Thyroid gland (tissue), 4 donors: ENCODE results near the gene GOLPH3L. TPM values are rescaled to one million over a fixed set of nuclear protein-coding genes. Genes with fewer than 3 reads are reported as not detected.
"Not testable (repeated sequence)": the region's sequence is repeated elsewhere in the genome, so short reads cannot be mapped to it uniquely, and the experiment has no call there.

Experiments used
- DNase-seq, 2 donors: peaks; one replicate each; pipeline ENCODE4 v3.0.0-alpha.2; 2019
- H3K27ac ChIP-seq, 3 donors: fragments of 200-600 bp; sonication (generic); 1 replicate in 2 of 3; 2 replicates in 1 of 3; pipeline ENCODE4 v1.5.1; 2016 to 2019; ENCODE audit warnings: mild to moderate bottlenecking in 1 of 3, moderate library complexity in 1 of 3
- H3K27me3 ChIP-seq: fragments of 200-600 bp; sonication (generic); one replicate; pipeline ENCODE4 v1.5.1; 2019
- H3K36me3 ChIP-seq, 2 donors: fragments of 200-600 bp; sonication (generic); one replicate each; pipeline ENCODE4 v1.5.1; 2016 to 2019
- H3K4me1 ChIP-seq, 2 donors: fragments of 200-600 bp; sonication (generic); one replicate each; pipeline ENCODE4 v1.5.1; 2017 to 2019
- H3K4me3 ChIP-seq, 3 donors: fragments of 200-600 bp; sonication (generic); replicated peaks in 1 of 3; 1 replicate in 2 of 3; 2 replicates in 1 of 3; pipeline ENCODE4 v1.5.1; 2016; ENCODE audit warnings: mild to moderate bottlenecking in 1 of 3
- H3K9me3 ChIP-seq: fragments of 200-600 bp; sonication (generic); one replicate; pipeline ENCODE4 v1.5.1; 2017
- POLR2A ChIP-seq, 2 donors: fragments of 450-650 bp; IDR thresholded peaks; one replicate each; pipeline ENCODE4 v1.6.1; 2017; ENCODE audit warnings: antibody characterized with exemption in 2 of 2, mild to moderate bottlenecking in 2 of 2, moderate library complexity in 1 of 2
- WGBS, 2 donors: methylation state at CpG; one replicate each; pipeline ENCODE4 v1.1.5; 2017; 5-methylcytosine and 5-hydroxymethylcytosine counted together
- intact Hi-C: fragments of 100-400 bp; cut with DNase I; formaldehyde crosslinking; loops from one replicate; pipeline ENCODE4 v1.15.1; 2023
- small RNA-seq: library from RNA; depleted of rRNA; stranded (forward); fragments of <200 nt; gene quantifications from one replicate; pipeline ENCODE3, GENCODE V24; 2016
- total RNA-seq, 4 donors: library from RNA; depleted of rRNA; stranded (reverse); fragments of >200 nt; gene quantifications; one replicate each; pipeline ENCODE4 v1.2.3, GENCODE V29; 2016
- TF ChIP-seq, protein P1 (sequence below), 6 experiments: fragments of 200-600 bp in 3 of 6; fragments of 450-650 bp in 3 of 6; sonication (generic) in 3 of 6; IDR thresholded peaks; one replicate each; pipeline ENCODE4 v1.5.1; 2016 to 2019; ENCODE audit warnings: antibody characterized with exemption in 6 of 6, mild to moderate bottlenecking in 2 of 6, inconsistent platforms in 1 of 6, moderate library complexity in 1 of 6

The GOLPH3L gene
- total RNA-seq, 4 donors from 2014 or later: 36.3 to 44.1 (median 39.2) TPM

- H3K36me3 ChIP-seq: peaks cover 7 to 10% of the 10 kb centered on the region in 2 donors
- H3K27ac ChIP-seq: no peak overlapping the region
- H3K27me3 ChIP-seq: no peaks in the 10 kb centered on the region
- no peaks in the 10 kb centered on the region for H3K9me3 ChIP-seq
- DNase-seq: no peak
- H3K4me1 ChIP-seq: peaks cover 0 to 13% of the 10 kb centered on the region in 2 donors
- TF ChIP-seq POLR2A (IDR thresholded peaks at IDR 0.05): no peak
- TF ChIP-seq, protein P1, sequence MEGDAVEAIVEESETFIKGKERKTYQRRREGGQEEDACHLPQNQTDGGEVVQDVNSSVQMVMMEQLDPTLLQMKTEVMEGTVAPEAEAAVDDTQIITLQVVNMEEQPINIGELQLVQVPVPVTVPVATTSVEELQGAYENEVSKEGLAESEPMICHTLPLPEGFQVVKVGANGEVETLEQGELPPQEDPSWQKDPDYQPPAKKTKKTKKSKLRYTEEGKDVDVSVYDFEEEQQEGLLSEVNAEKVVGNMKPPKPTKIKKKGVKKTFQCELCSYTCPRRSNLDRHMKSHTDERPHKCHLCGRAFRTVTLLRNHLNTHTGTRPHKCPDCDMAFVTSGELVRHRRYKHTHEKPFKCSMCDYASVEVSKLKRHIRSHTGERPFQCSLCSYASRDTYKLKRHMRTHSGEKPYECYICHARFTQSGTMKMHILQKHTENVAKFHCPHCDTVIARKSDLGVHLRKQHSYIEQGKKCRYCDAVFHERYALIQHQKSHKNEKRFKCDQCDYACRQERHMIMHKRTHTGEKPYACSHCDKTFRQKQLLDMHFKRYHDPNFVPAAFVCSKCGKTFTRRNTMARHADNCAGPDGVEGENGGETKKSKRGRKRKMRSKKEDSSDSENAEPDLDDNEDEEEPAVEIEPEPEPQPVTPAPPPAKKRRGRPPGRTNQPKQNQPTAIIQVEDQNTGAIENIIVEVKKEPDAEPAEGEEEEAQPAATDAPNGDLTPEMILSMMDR (IDR thresholded peaks at IDR 0.05): no peak
- intact Hi-C loops: no loop called here
- no peak overlapping the region for H3K4me3 ChIP-seq
Observed at GRCh38 chr1:150601540-150601939, 95.4 kb downstream of the GOLPH3L start.

- WGBS, 2 donors: 87 to 96% methylated on average over 4 of the region's 4 CpGs
- H3K9me3 ChIP-seq, DNase-seq, H3K36me3 ChIP-seq, H3K27ac ChIP-seq, H3K27me3 ChIP-seq, H3K4me1 ChIP-seq, H3K4me3 ChIP-seq, intact Hi-C loops: not testable (repeated sequence)
Observed at GRCh38 chr1:150598346-150598745, 98.6 kb downstream of the GOLPH3L start.

DNA sequence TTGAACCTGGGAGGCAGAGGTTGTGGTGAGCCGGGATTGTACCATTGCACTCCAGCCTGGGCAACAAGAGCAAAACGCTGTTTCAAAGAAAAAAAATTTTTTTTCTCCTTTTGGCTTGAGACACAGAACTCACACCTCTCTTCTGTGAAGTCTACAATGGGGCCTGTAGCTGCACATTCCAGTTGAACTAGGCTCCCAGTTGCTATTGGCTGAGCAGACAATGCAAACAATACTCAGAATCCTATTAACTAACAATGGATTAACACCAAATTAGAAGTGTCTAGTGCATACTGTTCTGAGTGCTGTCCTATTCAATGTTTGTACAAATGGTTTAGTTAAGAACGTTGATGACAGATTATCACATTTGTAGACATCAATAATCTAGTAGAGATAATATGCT, 100.0 kb downstream of the GOLPH3L start:
- TF ChIP-seq, protein P1 (IDR thresholded peaks at IDR 0.05): no peak
- TF ChIP-seq POLR2A (IDR thresholded peaks at IDR 0.05): no peak
- intact Hi-C loops: no loop called here
- Histone ChIP-seq H3K9me3 (no peaks in the 10 kb centered on the region), H3K27ac (no peak overlapping the region), H3K4me1 (no peaks in the 10 kb centered on the region), H3K36me3 (peaks cover 7 to 10% of the 10 kb centered on the region in 2 donors), H3K4me3 (no peak overlapping the region), H3K27me3 (no peaks in the 10 kb centered on the region)
- 74 to 77% methylated on average over 3 of the region's 3 CpGs for WGBS, 2 donors
- no peak for DNase-seq

Small RNAs within 50 kb of the gene (small RNA-seq; reads per million reads assigned to genes)
- gene RF00015 (not detected), gene RF00561 (not detected), gene RNU6-1042P (not detected)

Other genes with a start within 250 kb of the GOLPH3L start
- gene TARS2, start 209.7 kb downstream of the GOLPH3L start, total RNA-seq: 10 to 100 TPM; 13.8 to 18.2 (median 14.8) TPM
- gene ECM1, start 189.0 kb downstream of the GOLPH3L start, total RNA-seq: 10 to 100 TPM in 1 of 4 donors, 1 to 10 TPM in 3; 4.2 to 11.3 (median 7.0) TPM
- not detected for gene FALEC, start 181.4 kb downstream of the GOLPH3L start, total RNA-seq
- gene ADAMTSL4, start 147.7 kb downstream of the GOLPH3L start, total RNA-seq: 10 to 100 TPM in 1 of 4 donors, 1 to 10 TPM in 3; 2.1 to 15.7 (median 6.9) TPM
- gene MCL1, start 117.5 kb downstream of the GOLPH3L start, total RNA-seq: 100 to 1,000 TPM; 164 to 313 (median 203) TPM
- gene ENSA, start 67.5 kb downstream of the GOLPH3L start, total RNA-seq: 100 to 1,000 TPM; 183 to 292 (median 218) TPM
- under 1 TPM in 2 of 4 donors, not detected in 2; 0.67 to 0.93 TPM for gene HORMAD1, start 23.7 kb upstream of the GOLPH3L start, total RNA-seq
- gene CTSS, start 68.6 kb upstream of the GOLPH3L start, total RNA-seq: 10 to 100 TPM; 26.2 to 49.3 (median 33.1) TPM
- gene CTSK, start 111.1 kb upstream of the GOLPH3L start, total RNA-seq: 10 to 100 TPM; 16.1 to 76.2 (median 36.8) TPM
- 10 to 100 TPM; 44.2 to 58.3 (median 51.4) TPM for gene ARNT, start 179.4 kb upstream of the GOLPH3L start, total RNA-seq
- gene CTXND2, start 190.0 kb upstream of the GOLPH3L start, total RNA-seq: not detected
- gene SETDB1, start 229.2 kb upstream of the GOLPH3L start, total RNA-seq: 10 to 100 TPM; 35.4 to 59.9 (median 44.8) TPM